ENCODE data around the gene RAB1B.

Gene RAB1B

DNA sequence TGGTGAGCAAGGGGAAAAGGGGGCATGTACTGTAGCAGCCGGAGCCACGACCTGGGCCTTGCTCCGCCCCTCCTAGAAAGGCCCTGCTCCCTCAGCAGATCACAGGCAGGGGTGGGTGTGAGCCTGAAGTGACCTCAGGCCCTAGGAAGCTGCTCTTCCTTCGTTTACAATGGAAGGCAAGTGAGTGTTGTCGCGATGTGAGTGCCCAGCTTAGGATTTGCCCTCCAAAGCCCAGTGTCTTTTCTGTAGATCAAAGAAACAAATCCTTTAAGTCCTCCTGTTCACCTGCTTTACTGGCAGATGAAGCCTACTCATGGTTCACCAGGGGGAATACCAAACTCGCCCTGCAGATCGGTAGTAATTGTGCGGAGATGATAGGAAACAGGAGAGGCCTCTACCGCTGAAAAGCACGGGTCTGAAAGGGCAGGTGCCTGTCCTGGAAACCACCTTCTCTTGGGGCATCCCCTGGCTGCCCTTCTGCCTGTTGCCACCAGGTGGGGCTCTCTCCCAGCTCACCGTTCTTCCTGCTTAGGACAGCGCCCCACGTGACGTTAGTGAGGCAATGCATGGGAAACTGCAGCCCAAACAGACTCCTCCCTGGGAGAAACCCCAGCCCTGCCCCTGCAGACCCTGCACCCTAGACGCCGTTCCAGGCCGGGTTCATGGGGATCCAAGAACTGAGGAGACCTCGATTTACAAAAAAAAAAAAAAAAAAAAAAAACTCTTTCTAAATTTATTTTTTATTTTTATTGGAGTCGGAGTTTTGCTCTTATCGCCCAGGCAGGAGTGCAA, 45.9 kb upstream of the RAB1B start:
- ChIA-PET CTCF (interaction anchor here (0.6 to 8.0 kb wide), 12 partner anchors 9 to 154 kb away, joined by 3 to 100 read pairs (median 4); partner anchors contain the start of gene YIF1A), POLR2A (interaction anchor here (0.8 kb wide), 1 partner anchor 14 kb away, joined by 3 read pairs; no protein-coding TSS in a partner anchor)
- WGBS (ENCODE audit: insufficient coverage): 37% methylated on average over 13 of the region's 21 CpGs
- Histone ChIP-seq H3K27me3 (replicated peaks in 2 of 5; ENCODE audit: control insufficient read depth in 4 of 5, insufficient read depth in 5 of 5, low read length in 4 of 5) (no peaks in the 10 kb centered on the region), H3K36me3 (ENCODE audit: control insufficient read depth in 4 of 4, insufficient read depth in 4 of 4, low read length in 3 of 4) (peaks cover 6 to 69% (median 36%) of the 10 kb centered on the region in 4 experiments), H3K27ac (ENCODE audit: insufficient read depth in 1 of 2, low read depth in 1 of 2, low read length in 2 of 2, poor library complexity in 1 of 2, severe bottlenecking in 2 of 2) (peak overlapping the region; percentile 63 to 64), H3K4me3 (ENCODE audit: control insufficient read depth in 1 of 7, extremely low read depth in 1 of 7, insufficient read depth in 4 of 7, low read depth in 2 of 7, low read length in 6 of 7) (no peak overlapping the region), H3K9me3 (ENCODE audit: control extremely low read depth in 1 of 5, control insufficient read depth in 4 of 5, insufficient read depth in 2 of 5, low read depth in 1 of 5, low read length in 4 of 5) (no peaks in the 10 kb centered on the region), H3K4me1 (ENCODE audit: control extremely low read depth in 1 of 4, control insufficient read depth in 4 of 4, insufficient read depth in 4 of 4, low read length in 3 of 4) (peaks cover 0 to 8% (median 2%) of the 10 kb centered on the region in 4 experiments)
- peak; percentile 91 to 98 (median 96) for DNase-seq

DNA sequence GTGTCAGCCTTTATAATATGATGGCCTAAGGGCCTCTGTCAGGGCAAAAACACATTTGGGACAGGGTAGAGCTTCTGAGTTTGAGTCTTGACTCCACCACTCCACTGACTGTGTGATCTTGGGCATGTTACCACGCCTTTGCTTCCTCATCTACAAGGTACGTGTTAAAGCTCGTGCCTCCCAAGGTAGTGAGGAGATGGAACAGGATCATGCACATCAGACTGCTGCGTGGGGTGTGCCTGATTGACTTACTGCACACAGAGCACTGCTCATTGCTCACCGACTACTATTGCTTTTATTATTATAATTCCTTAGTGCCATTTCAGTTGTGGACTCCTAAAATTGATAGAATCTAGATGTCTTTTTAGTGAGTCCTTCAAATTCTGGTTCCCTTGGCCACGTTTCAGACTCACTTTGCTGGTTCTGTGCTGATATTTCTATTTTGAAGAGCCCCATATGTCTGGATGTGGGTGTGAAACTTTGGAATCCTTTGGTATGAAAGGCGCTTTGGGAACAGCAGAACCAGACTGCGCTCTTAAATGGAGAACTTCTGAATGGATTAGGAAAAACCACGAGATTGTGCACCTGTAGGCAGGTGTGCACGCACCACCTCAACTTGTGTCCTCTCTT, 44.1 kb upstream of the RAB1B start:
- WGBS (ENCODE audit: insufficient coverage): 100% methylated on average over 8 of the region's 10 CpGs
- CTCF ChIA-PET: interaction anchor here (1.3 to 8.0 kb wide), 3 partner anchors 13 to 60 kb away, joined by 5 to 100 read pairs (median 5); partner anchors contain the start of gene YIF1A
- H3K36me3 ChIP-seq (ENCODE audit: control insufficient read depth in 4 of 4, insufficient read depth in 4 of 4, low read length in 3 of 4): peaks cover 10 to 66% (median 30%) of the 10 kb centered on the region in 4 experiments

DNA sequence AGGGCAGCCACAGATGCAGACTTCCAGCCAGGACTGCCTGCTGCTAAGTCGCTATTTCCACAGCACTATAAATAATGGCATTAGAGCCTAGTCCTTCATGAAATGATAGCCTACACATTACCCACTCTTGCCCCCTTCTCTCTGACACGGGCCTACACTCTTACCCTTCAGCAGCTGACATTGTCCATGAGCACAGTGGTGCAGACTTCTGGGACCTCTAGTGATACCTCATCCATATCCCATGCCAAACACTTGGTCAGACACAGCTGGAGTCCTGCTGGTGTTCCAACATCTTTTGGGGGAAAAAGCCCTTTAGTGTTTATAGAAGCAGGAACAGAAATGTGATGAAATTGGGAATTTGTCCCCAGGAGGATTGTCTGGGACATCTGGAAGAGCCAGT, 43.4 kb upstream of the RAB1B start:
- no peak overlapping the region for H3K27ac ChIP-seq (ENCODE audit: insufficient read depth in 1 of 2, low read depth in 1 of 2, low read length in 2 of 2, poor library complexity in 1 of 2, severe bottlenecking in 2 of 2)
- no peak for DNase-seq
- H3K4me1 ChIP-seq (ENCODE audit: control extremely low read depth in 1 of 4, control insufficient read depth in 4 of 4, insufficient read depth in 4 of 4, low read length in 3 of 4): peaks cover 0 to 2% (median 0%) of the 10 kb centered on the region in 4 experiments
- H3K4me3 ChIP-seq (ENCODE audit: control insufficient read depth in 1 of 7, extremely low read depth in 1 of 7, insufficient read depth in 4 of 7, low read depth in 2 of 7, low read length in 6 of 7): no peak overlapping the region
- ChIA-PET POLR2A (no interaction called here), CTCF (interaction anchor here (0.7 to 8.0 kb wide), 5 partner anchors 12 to 59 kb away, joined by 3 to 100 read pairs (median 5); partner anchors contain the start of gene YIF1A)
- WGBS (ENCODE audit: insufficient coverage): 100% methylated on average over 2 of the region's 2 CpGs
- no peaks in the 10 kb centered on the region for H3K27me3 ChIP-seq (replicated peaks in 2 of 5; ENCODE audit: control insufficient read depth in 4 of 5, insufficient read depth in 5 of 5, low read length in 4 of 5)
- H3K9me3 ChIP-seq (ENCODE audit: control extremely low read depth in 1 of 5, control insufficient read depth in 4 of 5, insufficient read depth in 2 of 5, low read depth in 1 of 5, low read length in 4 of 5): no peaks in the 10 kb centered on the region
- peaks cover 10 to 61% (median 26%) of the 10 kb centered on the region in 4 experiments for H3K36me3 ChIP-seq (ENCODE audit: control insufficient read depth in 4 of 4, insufficient read depth in 4 of 4, low read length in 3 of 4)

More for the DNA sequence above, 44.1 kb upstream of the RAB1B start:
- Histone ChIP-seq H3K4me1 (ENCODE audit: control extremely low read depth in 1 of 4, control insufficient read depth in 4 of 4, insufficient read depth in 4 of 4, low read length in 3 of 4) (peaks cover 0 to 2% (median 0%) of the 10 kb centered on the region in 4 experiments), H3K27me3 (replicated peaks in 2 of 5; ENCODE audit: control insufficient read depth in 4 of 5, insufficient read depth in 5 of 5, low read length in 4 of 5) (no peaks in the 10 kb centered on the region), H3K27ac (ENCODE audit: insufficient read depth in 1 of 2, low read depth in 1 of 2, low read length in 2 of 2, poor library complexity in 1 of 2, severe bottlenecking in 2 of 2) (no peak overlapping the region), H3K4me3 (ENCODE audit: control insufficient read depth in 1 of 7, extremely low read depth in 1 of 7, insufficient read depth in 4 of 7, low read depth in 2 of 7, low read length in 6 of 7) (no peak overlapping the region), H3K9me3 (ENCODE audit: control extremely low read depth in 1 of 5, control insufficient read depth in 4 of 5, insufficient read depth in 2 of 5, low read depth in 1 of 5, low read length in 4 of 5) (no peaks in the 10 kb centered on the region)
- POLR2A ChIA-PET: no interaction called here
- DNase-seq: no peak

DNA sequence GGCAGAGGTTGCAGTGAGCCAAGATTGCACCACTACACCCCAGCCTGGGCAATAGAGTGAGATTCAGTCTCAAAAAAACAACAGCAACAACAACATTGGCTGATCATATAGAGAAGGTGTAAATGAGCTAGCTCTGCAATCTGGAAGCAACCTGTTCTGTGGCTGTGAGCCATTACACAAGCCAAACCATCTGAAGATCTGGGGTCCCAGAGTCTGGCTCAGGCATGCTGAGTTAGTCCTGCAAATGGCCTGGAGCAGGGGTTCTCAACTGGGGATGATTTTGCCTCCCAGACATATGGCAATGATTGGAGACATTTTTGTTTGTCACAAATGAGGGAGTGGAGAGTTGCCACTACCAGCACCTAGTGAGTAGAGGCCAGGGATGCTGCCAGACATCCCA, 42.3 kb upstream of the RAB1B start:
- DNase-seq: no peak
- no peaks in the 10 kb centered on the region for H3K27me3 ChIP-seq (replicated peaks in 2 of 5; ENCODE audit: control insufficient read depth in 4 of 5, insufficient read depth in 5 of 5, low read length in 4 of 5)
- peaks cover 0 to 2% (median 0%) of the 10 kb centered on the region in 4 experiments for H3K4me1 ChIP-seq (ENCODE audit: control extremely low read depth in 1 of 4, control insufficient read depth in 4 of 4, insufficient read depth in 4 of 4, low read length in 3 of 4)
- CTCF ChIA-PET: interaction anchor here (1.4 to 8.0 kb wide), 4 partner anchors 11 to 58 kb away, joined by 4 to 100 read pairs (median 5); partner anchors contain the start of gene YIF1A
- H3K36me3 ChIP-seq (ENCODE audit: control insufficient read depth in 4 of 4, insufficient read depth in 4 of 4, low read length in 3 of 4): peaks cover 12 to 61% (median 26%) of the 10 kb centered on the region in 4 experiments
- POLR2A ChIA-PET: no interaction called here
- no peak overlapping the region for H3K4me3 ChIP-seq (ENCODE audit: control insufficient read depth in 1 of 7, extremely low read depth in 1 of 7, insufficient read depth in 4 of 7, low read depth in 2 of 7, low read length in 6 of 7)
- no peak overlapping the region for H3K27ac ChIP-seq (ENCODE audit: insufficient read depth in 1 of 2, low read depth in 1 of 2, low read length in 2 of 2, poor library complexity in 1 of 2, severe bottlenecking in 2 of 2)
- H3K9me3 ChIP-seq (ENCODE audit: control extremely low read depth in 1 of 5, control insufficient read depth in 4 of 5, insufficient read depth in 2 of 5, low read depth in 1 of 5, low read length in 4 of 5): no peaks in the 10 kb centered on the region

- CTCF ChIA-PET: interaction anchor here (1.6 kb wide), 1 partner anchor 55 kb away, joined by 3 read pairs; no protein-coding TSS in a partner anchor
- no peaks in the 10 kb centered on the region for H3K27me3 ChIP-seq (replicated peaks in 2 of 5; ENCODE audit: control insufficient read depth in 4 of 5, insufficient read depth in 5 of 5, low read length in 4 of 5)
- H3K4me1 ChIP-seq (ENCODE audit: control extremely low read depth in 1 of 4, control insufficient read depth in 4 of 4, insufficient read depth in 4 of 4, low read length in 3 of 4): peaks cover 0 to 2% (median 0%) of the 10 kb centered on the region in 4 experiments
- DNase-seq: no peak
- 100% methylated on average over 5 of the region's 5 CpGs for WGBS (ENCODE audit: insufficient coverage)
- H3K36me3 ChIP-seq (ENCODE audit: control insufficient read depth in 4 of 4, insufficient read depth in 4 of 4, low read length in 3 of 4): peaks cover 14 to 69% (median 38%) of the 10 kb centered on the region in 4 experiments
- H3K9me3 ChIP-seq (ENCODE audit: control extremely low read depth in 1 of 5, control insufficient read depth in 4 of 5, insufficient read depth in 2 of 5, low read depth in 1 of 5, low read length in 4 of 5): no peaks in the 10 kb centered on the region
- no peak overlapping the region for H3K27ac ChIP-seq (ENCODE audit: insufficient read depth in 1 of 2, low read depth in 1 of 2, low read length in 2 of 2, poor library complexity in 1 of 2, severe bottlenecking in 2 of 2)
- POLR2A ChIA-PET: no interaction called here
- H3K4me3 ChIP-seq (ENCODE audit: control insufficient read depth in 1 of 7, extremely low read depth in 1 of 7, insufficient read depth in 4 of 7, low read depth in 2 of 7, low read length in 6 of 7): no peak overlapping the region
Measured at GRCh38 chr11:66227700-66228099, 40.7 kb upstream of the RAB1B start.

- POLR2A ChIA-PET: no interaction called here
- H3K36me3 ChIP-seq (ENCODE audit: control insufficient read depth in 4 of 4, insufficient read depth in 4 of 4, low read length in 3 of 4): peaks cover 17 to 77% (median 43%) of the 10 kb centered on the region in 4 experiments
- H3K9me3 ChIP-seq (ENCODE audit: control extremely low read depth in 1 of 5, control insufficient read depth in 4 of 5, insufficient read depth in 2 of 5, low read depth in 1 of 5, low read length in 4 of 5): no peaks in the 10 kb centered on the region
- no peak overlapping the region for H3K4me3 ChIP-seq (ENCODE audit: control insufficient read depth in 1 of 7, extremely low read depth in 1 of 7, insufficient read depth in 4 of 7, low read depth in 2 of 7, low read length in 6 of 7)
- WGBS (ENCODE audit: insufficient coverage): 90% methylated on average over 2 of the region's 6 CpGs
- H3K4me1 ChIP-seq (ENCODE audit: control extremely low read depth in 1 of 4, control insufficient read depth in 4 of 4, insufficient read depth in 4 of 4, low read length in 3 of 4): no peaks in the 10 kb centered on the region
- CTCF ChIA-PET: no interaction called here
- no peak for DNase-seq
- H3K27me3 ChIP-seq (replicated peaks in 2 of 5; ENCODE audit: control insufficient read depth in 4 of 5, insufficient read depth in 5 of 5, low read length in 4 of 5): no peaks in the 10 kb centered on the region
- no peak overlapping the region for H3K27ac ChIP-seq (ENCODE audit: insufficient read depth in 1 of 2, low read depth in 1 of 2, low read length in 2 of 2, poor library complexity in 1 of 2, severe bottlenecking in 2 of 2)
Measured at GRCh38 chr11:66228521-66228920, 39.9 kb upstream of the RAB1B start.

DNA sequence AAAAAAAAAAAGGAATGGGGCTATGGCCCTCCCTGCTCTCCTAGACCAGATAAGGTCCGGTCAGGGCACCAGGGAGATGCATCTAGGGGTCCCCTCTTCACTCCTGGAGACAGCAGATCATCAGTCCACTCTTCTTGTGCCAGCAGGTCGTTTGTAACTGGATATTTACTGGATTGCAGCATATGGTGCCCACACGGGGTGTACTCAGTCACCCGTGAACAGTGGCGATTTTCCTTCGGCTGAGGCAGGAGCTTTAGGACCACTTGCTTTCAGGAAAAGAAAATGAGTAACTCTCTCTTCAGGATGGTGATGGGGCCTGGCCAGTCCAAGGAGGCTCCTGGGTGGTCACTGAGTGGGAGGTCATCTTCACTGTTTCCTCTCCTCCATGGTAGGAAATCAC, 38.3 kb upstream of the RAB1B start:
- ChIA-PET CTCF (no interaction called here), POLR2A (no interaction called here)
- Histone ChIP-seq H3K36me3 (ENCODE audit: control insufficient read depth in 4 of 4, insufficient read depth in 4 of 4, low read length in 3 of 4) (peaks cover 22 to 82% (median 49%) of the 10 kb centered on the region in 4 experiments), H3K4me1 (ENCODE audit: control extremely low read depth in 1 of 4, control insufficient read depth in 4 of 4, insufficient read depth in 4 of 4, low read length in 3 of 4) (no peaks in the 10 kb centered on the region), H3K4me3 (ENCODE audit: control insufficient read depth in 1 of 7, extremely low read depth in 1 of 7, insufficient read depth in 4 of 7, low read depth in 2 of 7, low read length in 6 of 7) (no peak overlapping the region), H3K9me3 (ENCODE audit: control extremely low read depth in 1 of 5, control insufficient read depth in 4 of 5, insufficient read depth in 2 of 5, low read depth in 1 of 5, low read length in 4 of 5) (no peaks in the 10 kb centered on the region), H3K27ac (ENCODE audit: insufficient read depth in 1 of 2, low read depth in 1 of 2, low read length in 2 of 2, poor library complexity in 1 of 2, severe bottlenecking in 2 of 2) (no peak overlapping the region), H3K27me3 (replicated peaks in 2 of 5; ENCODE audit: control insufficient read depth in 4 of 5, insufficient read depth in 5 of 5, low read length in 4 of 5) (no peaks in the 10 kb centered on the region)
- no peak for DNase-seq
- WGBS (ENCODE audit: insufficient coverage): 98% methylated on average over 5 of the region's 6 CpGs
